SKM-1 treated with dmso at 0.1 percent for 144 hours (cell line): Measurements from ENCODE around the gene CSH2.
"Not testable (repeated sequence)": the region's sequence is repeated elsewhere in the genome, so short reads cannot be mapped to it uniquely, and the experiment has no call there.

Experiments used
- DNase-seq: peaks from one replicate; lab custom pipeline; 2025; ENCODE audit not compliant: unreplicated experiment; lab: John Stamatoyannopoulos, UW

The CSH2 gene

GRCh38 chr17:63896524-63897354 is 23.3 kb upstream of the CSH2 start, which contains the start of gene CSH1:
Gene CSH1 (minus strand): TSS chr17:63896574. CDS start chr17:63896511, 63 bp downstream.
- not testable (repeated sequence) for DNase-seq

GRCh38 chr17:63894821-63895220 is 21.3 kb upstream of the CSH2 start:
- not testable (repeated sequence) for DNase-seq

- DNase-seq = not testable (repeated sequence)
Observed at GRCh38 chr17:63894021-63894420, 20.5 kb upstream of the CSH2 start.

- not testable (repeated sequence) for DNase-seq
Observed at GRCh38 chr17:63892316-63893037, 19.0 kb upstream of the CSH2 start.

- DNase-seq = peak; percentile 46
Observed at GRCh38 chr17:63889026-63889848, 15.8 kb upstream of the CSH2 start.

- not testable (repeated sequence) for DNase-seq
Observed at GRCh38 chr17:63885119-63885518, 11.6 kb upstream of the CSH2 start.

- DNase-seq = not testable (repeated sequence)
Observed at GRCh38 chr17:63882626-63883126, 9.2 kb upstream of the CSH2 start.

- DNase-seq = peak; percentile 32
Observed at GRCh38 chr17:63881935-63882601, 8.6 kb upstream of the CSH2 start, which contains the start of gene GH2. Gene GH2 (minus strand): TSS chr17:63881944. CDS start chr17:63881801, 143 bp downstream.

- not testable (repeated sequence) for DNase-seq
Observed at GRCh38 chr17:63881337-63881736, 7.9 kb upstream of the CSH2 start.

GRCh38 chr17:63880706-63881105 is 7.2 kb upstream of the CSH2 start:
- DNase-seq = no peak

GRCh38 chr17:63878413-63878812 is 4.9 kb upstream of the CSH2 start:
- DNase-seq = not testable (repeated sequence)

- not testable (repeated sequence) for DNase-seq
Observed at GRCh38 chr17:63874693-63875092, 1.2 kb upstream of the CSH2 start.

GRCh38 chr17:63874061-63874626 is 667 bp upstream of the CSH2 start:
- DNase-seq = not testable (repeated sequence)

- not testable (repeated sequence) for DNase-seq
Observed at GRCh38 chr17:63871646-63872365, 1.7 kb downstream of the CSH2 start.

- DNase-seq = not testable (repeated sequence)
Observed at GRCh38 chr17:63870292-63870665, 3.2 kb downstream of the CSH2 start.

GRCh38 chr17:63869491-63870291 is 3.8 kb downstream of the CSH2 start:
- DNase-seq = not testable (repeated sequence)

GRCh38 chr17:63866625-63867024 is 6.9 kb downstream of the CSH2 start:
- not testable (repeated sequence) for DNase-seq

GRCh38 chr17:63859257-63859656 is 14.2 kb downstream of the CSH2 start:
- DNase-seq = no peak
